Activated gamma-delta T cell treated with Interleukin-2 at 50 U/mL for 16 hours (primary cell): ENCODE data around the gene ISX.

Experiments
- DNase-seq: peaks from one replicate; pipeline ENCODE4 v3.0.0-alpha.2; 2020

Gene ISX

GRCh38 chr22:35114131-35114980, 48.4 kb downstream of the ISX start:
- no peak for DNase-seq

- no peak for DNase-seq
These were observed 49.6 kb downstream of the ISX start for GRCh38 chr22:35115515-35115914.

GRCh38 chr22:35116269-35116668, 50.3 kb downstream of the ISX start:
- no peak for DNase-seq

DNA sequence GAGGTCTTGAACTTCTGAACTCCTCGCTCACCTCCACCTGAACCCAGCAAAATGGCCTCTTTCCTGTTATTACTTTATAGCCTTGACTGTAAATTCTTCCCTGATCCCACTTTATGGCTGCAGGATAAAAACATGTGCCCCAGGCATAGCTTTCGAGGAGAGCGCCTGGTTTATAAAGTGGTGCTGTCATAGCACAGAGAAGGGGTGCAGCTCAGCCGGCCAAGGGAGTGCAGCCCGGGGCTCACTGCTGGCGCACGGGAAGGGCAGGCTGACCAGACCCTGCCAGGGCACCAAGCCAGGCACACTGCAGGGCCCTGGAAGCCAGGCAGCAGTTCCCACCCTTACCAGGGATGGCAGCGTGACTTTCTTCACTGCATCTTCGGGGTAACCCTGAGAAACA, 50.9 kb downstream of the ISX start:
- DNase-seq, result no peak

DNA sequence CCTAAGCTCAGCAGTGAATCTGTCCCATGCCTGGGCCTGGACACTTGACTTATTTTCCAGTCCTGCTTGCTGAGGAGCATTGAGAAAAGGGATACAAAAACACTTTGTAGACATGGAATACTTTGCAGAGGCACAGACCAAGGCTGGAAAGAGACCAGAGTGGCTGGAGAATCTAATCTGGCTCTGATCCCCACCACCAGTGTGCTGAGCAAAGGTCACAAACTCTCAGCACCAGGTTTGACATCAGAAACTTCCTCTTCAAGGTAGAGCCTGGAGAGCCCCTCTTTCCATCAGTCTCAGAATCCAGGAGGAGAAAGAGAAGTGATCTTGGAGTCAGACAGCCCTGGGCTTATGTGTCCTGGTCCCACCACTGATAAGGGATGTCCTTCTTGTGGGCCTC, 53.5 kb downstream of the ISX start:
- DNase-seq, result no peak

GRCh38 chr22:35124691-35125219, 58.8 kb downstream of the ISX start:
- no peak for DNase-seq

DNA sequence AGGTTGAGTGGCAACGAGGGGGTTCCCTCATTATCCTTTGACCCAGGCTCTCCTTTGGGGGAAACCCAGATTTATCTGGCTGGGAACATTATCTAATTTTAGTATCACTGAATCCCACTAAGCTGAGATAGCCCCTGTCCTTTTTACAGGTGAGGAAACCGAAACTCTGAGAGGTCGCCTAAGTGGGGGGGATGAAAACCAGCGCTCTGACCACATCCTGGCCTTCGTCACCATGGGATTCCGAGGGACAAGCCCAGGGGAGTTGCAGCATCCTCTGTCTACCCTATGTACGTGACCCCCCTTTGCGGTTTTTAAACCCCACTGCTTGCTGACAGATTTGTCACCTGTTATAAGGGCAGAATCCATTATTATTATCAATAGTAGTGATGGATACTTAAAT, 61.0 kb downstream of the ISX start:
- DNase-seq, result no peak

GRCh38 chr22:35128637-35129036, 62.7 kb downstream of the ISX start:
- DNase-seq, result no peak

DNA sequence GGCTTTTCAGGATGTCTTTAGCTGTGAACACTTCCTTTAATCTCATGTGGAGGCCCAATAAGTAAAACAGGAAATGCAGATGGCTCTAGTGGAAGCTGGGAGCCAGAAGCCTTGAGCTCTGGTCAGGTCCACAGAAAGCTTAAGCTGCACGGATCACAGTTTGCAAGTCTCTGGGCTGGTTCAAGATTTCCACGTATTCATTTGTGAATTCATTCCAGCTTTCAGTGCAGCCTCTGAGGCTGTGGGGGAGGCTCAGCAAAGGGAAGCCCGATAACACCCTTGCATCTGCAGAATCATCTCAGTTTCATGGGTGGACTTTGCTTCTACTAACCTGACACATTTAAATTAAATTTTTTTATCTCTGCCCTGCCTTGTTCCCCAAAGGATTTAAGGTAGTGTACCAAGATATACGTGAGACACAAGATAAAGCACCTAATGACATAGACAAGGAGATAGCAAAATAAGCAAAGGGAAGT, 65.6 kb downstream of the ISX start:
- DNase-seq, result no peak

DNA sequence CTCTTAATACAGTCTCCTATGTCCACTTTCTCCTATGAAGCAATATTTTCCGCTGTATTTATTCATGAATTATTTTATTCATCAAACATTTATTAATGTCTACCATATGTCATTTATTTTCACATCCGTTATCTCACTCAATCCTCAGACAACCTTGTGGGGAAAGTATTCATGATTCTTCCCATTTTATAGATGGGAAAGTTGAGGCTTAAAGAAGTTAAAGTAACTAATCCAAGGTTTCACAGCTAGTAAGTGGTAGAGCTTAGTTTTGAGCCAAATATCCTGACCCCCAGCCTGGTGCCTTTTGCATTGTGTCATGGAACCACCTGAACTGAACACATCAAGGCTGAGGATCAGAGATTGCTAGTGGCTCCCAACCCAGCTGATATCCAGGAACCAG, 66.6 kb downstream of the ISX start:
- DNase-seq, result no peak

DNA sequence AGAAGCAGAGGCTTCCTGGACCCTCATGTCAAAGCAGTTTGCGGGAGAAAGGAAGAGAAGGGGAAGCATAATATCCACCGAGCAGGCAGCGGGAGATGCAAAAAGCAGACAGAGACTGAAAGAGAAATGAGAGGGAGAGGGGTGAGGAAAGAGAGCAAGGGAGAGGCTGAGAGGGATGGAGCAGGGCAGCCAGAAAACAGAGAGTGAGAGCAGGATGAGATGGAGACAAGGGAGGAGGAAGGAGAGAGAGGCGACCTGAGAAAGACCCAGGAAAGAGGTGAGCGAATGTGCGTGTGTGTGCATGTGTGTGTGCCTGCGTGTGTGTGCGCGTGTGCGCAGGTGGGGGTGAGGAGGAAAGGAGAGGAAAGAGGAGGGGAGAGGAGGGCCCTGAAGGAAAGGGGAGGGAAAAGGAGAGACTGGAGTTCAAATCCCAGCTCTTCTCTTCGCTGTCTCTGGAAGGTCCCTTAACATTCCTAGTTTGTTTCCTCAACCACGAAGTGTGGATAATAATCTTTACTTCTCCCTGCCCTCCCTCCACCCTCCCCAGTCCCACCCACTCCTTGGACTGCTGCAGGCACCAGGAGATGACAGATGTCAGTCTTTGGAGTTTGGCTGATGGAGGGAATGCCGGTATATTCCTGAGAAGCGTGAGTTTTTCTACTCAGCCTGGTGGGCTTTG, 67.9 kb downstream of the ISX start:
- no peak for DNase-seq

- DNase-seq, result no peak
These were observed 68.7 kb downstream of the ISX start for GRCh38 chr22:35134637-35135036.

GRCh38 chr22:35135165-35135564, 69.2 kb downstream of the ISX start:
- DNase-seq, result no peak
